Fibroblast of villous mesenchyme (primary cell): ENCODE results near the gene PPP3CA. TPM values are rescaled to one million over a fixed set of nuclear protein-coding genes. Genes with fewer than 3 reads are reported as not detected.

Source experiments
- DNase-seq: peaks from one replicate; pipeline ENCODE4 v3.0.0-alpha.2; 2010; ENCODE audit warnings: low read depth
- H3K4me3 ChIP-seq: 2 replicates; pipeline ENCODE4 v1.5.1; 2011; ENCODE audit warnings: low read depth, mild to moderate bottlenecking, low read length
- CTCF ChIP-seq: IDR thresholded peaks from 2 replicates; pipeline ENCODE4 v1.5.1; 2012; ENCODE audit warnings: low read depth, mild to moderate bottlenecking, low read length; ENCODE audit not compliant: insufficient read depth
- total RNA-seq: library from RNA; depleted of rRNA; stranded (reverse); fragments of >200 nt; gene quantifications from 2 replicates; pipeline ENCODE4 v1.2.3, GENCODE V29; 2012

The PPP3CA gene
- total RNA-seq, 1 donor, result 47.9 TPM

- H3K4me3 ChIP-seq, result no peak overlapping the region
- DNase-seq, result peak; percentile 48
- no peak for TF ChIP-seq CTCF
These were observed 155.1 kb downstream of the PPP3CA start for GRCh38 chr4:101192244-101192643.

- no peak for TF ChIP-seq CTCF
- no peak overlapping the region for H3K4me3 ChIP-seq
- peak; percentile 87 for DNase-seq
These were observed 155.8 kb downstream of the PPP3CA start for GRCh38 chr4:101191302-101192098.

- TF ChIP-seq CTCF, result no peak
- no peak overlapping the region for H3K4me3 ChIP-seq
- no peak for DNase-seq
These were observed 156.6 kb downstream of the PPP3CA start for GRCh38 chr4:101190751-101191150.

GRCh38 chr4:101188906-101189305 is 158.4 kb downstream of the PPP3CA start:
- no peak for TF ChIP-seq CTCF
- no peak overlapping the region for H3K4me3 ChIP-seq
- DNase-seq, result no peak

GRCh38 chr4:101187841-101188240 is 159.5 kb downstream of the PPP3CA start:
- DNase-seq, result no peak
- no peak for TF ChIP-seq CTCF
- no peak overlapping the region for H3K4me3 ChIP-seq

- no peak overlapping the region for H3K4me3 ChIP-seq
- TF ChIP-seq CTCF, result no peak
- no peak for DNase-seq
These were observed 160.7 kb downstream of the PPP3CA start for GRCh38 chr4:101186567-101187184.
